Thymus (tissue), 11 donors: Measurements from ENCODE around the gene PAK3. TPM values are rescaled to one million over a fixed set of nuclear protein-coding genes. Genes with fewer than 3 reads are reported as not detected.
A peak's percentile ranks its signal among the peaks of the same experiment; 100 is the strongest.

ENCODE experiments used
- DNase-seq, 9 donors: peaks; one replicate each; pipeline ENCODE4 v3.0.0-alpha.2; 2013; ENCODE audit warnings: low spot score in 9 of 9, low read depth in 6 of 9, missing footprints in 1 of 9
- H3K27ac ChIP-seq, 2 donors: one replicate each; pipeline ENCODE4 v1.5.1; 2013; ENCODE audit warnings: control low read depth in 1 of 2, low read depth in 1 of 2, low read length in 1 of 2, mild to moderate bottlenecking in 1 of 2, moderate library complexity in 1 of 2
- H3K27me3 ChIP-seq, 2 donors: one replicate each; pipeline ENCODE4 v1.5.1; 2013; ENCODE audit warnings: low read length in 1 of 2; ENCODE audit not compliant: control insufficient read depth in 2 of 2, insufficient read depth in 1 of 2
- H3K36me3 ChIP-seq, 2 donors: one replicate each; pipeline ENCODE4 v1.5.1; 2013; ENCODE audit warnings: low read length in 1 of 2, mild to moderate bottlenecking in 1 of 2, moderate library complexity in 1 of 2; ENCODE audit not compliant: control insufficient read depth in 2 of 2, insufficient read depth in 2 of 2
- H3K4me1 ChIP-seq, 2 donors: one replicate each; pipeline ENCODE4 v1.5.1; 2013; ENCODE audit warnings: low read length in 2 of 2; ENCODE audit not compliant: control insufficient read depth in 2 of 2, insufficient read depth in 2 of 2
- H3K4me3 ChIP-seq, 2 donors: one replicate each; pipeline ENCODE4 v1.5.1; 2013; ENCODE audit warnings: low read length in 2 of 2, control low read depth in 1 of 2, mild to moderate bottlenecking in 1 of 2
- H3K9me3 ChIP-seq, 2 donors: one replicate each; pipeline ENCODE4 v1.5.1; 2013; ENCODE audit warnings: low read length in 1 of 2, mild to moderate bottlenecking in 1 of 2; ENCODE audit not compliant: control insufficient read depth in 2 of 2, insufficient read depth in 1 of 2
- WGBS: extraction: QIAGEN DNeasy Blood & Tissue Kit; methylation state at CpG from one replicate; pipeline ENCODE4 v1.1.7; 2013; 5-methylcytosine and 5-hydroxymethylcytosine counted together
- polyA plus RNA-seq: library from polyadenylated mRNA; stranded (reverse); fragments of 200-250 nt; gene quantifications from one replicate; pipeline ENCODE4 v1.2.3, GENCODE V29; 2013
- total RNA-seq: library from RNA; stranded (reverse); fragments of 120-200 nt; gene quantifications from one replicate; pipeline ENCODE4 v1.2.4, GENCODE V29; 2013
- donor health status: healthy.

Gene PAK3
- total and polyA plus RNA-seq, 2 donors: 1.0 to 1.4 TPM

DNA sequence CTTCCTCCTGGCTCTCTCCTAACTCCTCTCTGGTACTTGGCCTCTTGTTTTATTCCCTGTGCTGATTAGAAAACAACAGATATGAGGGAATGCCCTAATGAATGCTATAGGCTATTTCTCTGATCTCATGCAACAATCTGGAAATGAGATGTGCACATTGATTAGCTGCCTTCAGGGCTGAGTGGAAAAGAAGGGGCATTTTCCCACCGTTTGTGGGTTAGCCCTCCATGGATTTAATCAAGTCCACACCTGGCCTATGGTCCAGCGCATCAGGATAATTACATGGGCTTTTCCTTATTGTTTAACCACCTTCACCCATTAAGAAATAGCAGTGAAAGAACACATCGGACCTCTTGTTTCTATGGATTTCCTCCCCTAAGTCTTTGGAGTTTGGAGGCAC is 104.3 kb downstream of the PAK3 start:
- Histone ChIP-seq H3K27me3 (no peaks in the 10 kb centered on the region), H3K36me3 (no peaks in the 10 kb centered on the region), H3K27ac (no peak overlapping the region), H3K4me1 (no peaks in the 10 kb centered on the region), H3K4me3 (no peak overlapping the region), H3K9me3 (no peaks in the 10 kb centered on the region)
- no peak for DNase-seq
- 92% methylated on average over 3 of the region's 3 CpGs for WGBS

DNA sequence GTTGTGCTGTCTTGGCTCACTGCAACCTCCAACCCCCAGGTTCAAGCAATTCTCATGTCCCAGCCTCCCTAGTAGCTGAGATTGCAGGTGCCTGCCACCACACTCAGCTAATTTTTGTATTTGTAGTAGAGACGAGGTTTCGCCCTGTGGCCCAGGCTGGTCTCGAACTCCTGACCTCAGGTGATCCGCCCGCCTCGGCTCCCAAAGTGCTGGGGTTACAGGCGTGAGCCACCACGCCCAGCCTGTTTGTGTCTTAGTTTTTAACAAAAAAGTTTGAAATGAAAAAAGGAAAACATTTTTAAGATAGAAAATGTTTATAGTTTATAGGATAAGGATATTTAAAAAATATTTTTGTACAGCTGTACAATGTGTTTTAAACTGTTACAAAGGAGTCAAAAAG is 111.9 kb downstream of the PAK3 start:
- WGBS: 98% methylated on average over 8 of the region's 8 CpGs
- Histone ChIP-seq H3K27ac (no peak overlapping the region), H3K36me3 (no peaks in the 10 kb centered on the region), H3K4me3 (no peak overlapping the region), H3K4me1 (no peaks in the 10 kb centered on the region), H3K9me3 (no peaks in the 10 kb centered on the region), H3K27me3 (no peaks in the 10 kb centered on the region)
- DNase-seq: no peak

DNA sequence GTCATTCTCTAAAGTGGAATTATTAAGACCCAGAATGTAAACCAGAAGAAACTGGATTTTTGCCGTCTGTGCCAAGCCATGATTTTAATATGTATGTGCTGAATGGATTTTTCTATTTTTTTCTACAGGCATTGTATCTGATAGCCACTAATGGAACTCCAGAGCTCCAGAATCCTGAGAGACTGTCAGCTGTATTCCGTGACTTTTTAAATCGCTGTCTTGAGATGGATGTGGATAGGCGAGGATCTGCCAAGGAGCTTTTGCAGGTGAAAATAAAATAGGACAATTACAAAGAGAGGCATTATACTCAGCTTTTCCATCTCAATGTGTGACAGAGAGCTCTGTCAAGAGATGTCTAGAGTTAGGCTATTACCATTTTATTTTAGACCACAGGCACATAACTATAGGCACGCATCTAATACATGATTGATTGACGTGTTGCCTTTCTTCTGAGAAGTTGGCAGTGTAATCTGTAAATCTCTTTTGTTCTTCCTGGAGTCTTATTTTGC is 120.4 kb downstream of the PAK3 start:
- WGBS: 98% methylated on average over 6 of the region's 6 CpGs
- no peaks in the 10 kb centered on the region for H3K36me3 ChIP-seq
- no peaks in the 10 kb centered on the region for H3K4me1 ChIP-seq
- no peak for DNase-seq
- H3K9me3 ChIP-seq: no peaks in the 10 kb centered on the region
- no peaks in the 10 kb centered on the region for H3K27me3 ChIP-seq
- H3K27ac ChIP-seq: no peak overlapping the region
- H3K4me3 ChIP-seq: no peak overlapping the region

DNA sequence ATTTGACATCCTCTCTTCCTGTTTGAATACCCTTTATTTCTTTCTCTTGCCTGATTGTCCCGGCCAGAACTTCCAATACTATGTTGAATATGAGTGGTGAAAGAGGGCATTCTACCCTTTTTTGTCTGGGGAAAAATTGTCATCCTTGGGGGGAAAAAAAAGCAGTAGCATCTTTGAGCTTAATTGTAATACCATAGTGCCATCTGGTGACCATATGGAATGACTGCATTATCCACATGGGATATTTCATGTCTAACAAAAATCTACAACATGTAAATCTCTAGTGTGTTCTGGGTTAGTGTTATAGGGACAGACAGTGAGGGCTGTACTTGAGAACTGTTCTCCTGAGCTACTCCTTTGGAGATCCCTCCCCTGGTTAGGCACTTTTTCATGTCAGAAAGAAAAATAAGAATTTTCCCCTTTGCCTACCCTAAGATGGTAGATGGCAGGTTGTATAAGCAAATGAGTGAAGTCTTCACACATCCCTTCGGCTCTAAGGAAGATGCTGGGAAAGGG is 148.3 kb downstream of the PAK3 start:
- no peak overlapping the region for H3K27ac ChIP-seq
- H3K9me3 ChIP-seq: no peaks in the 10 kb centered on the region
- no peaks in the 10 kb centered on the region for H3K27me3 ChIP-seq
- no peak overlapping the region for H3K4me3 ChIP-seq
- peak in 2 of 9 donors; percentile 1 to 2 for DNase-seq
- 60% methylated on average over 2 of the region's 2 CpGs for WGBS
- no peaks in the 10 kb centered on the region for H3K36me3 ChIP-seq
- H3K4me1 ChIP-seq: no peaks in the 10 kb centered on the region

DNA sequence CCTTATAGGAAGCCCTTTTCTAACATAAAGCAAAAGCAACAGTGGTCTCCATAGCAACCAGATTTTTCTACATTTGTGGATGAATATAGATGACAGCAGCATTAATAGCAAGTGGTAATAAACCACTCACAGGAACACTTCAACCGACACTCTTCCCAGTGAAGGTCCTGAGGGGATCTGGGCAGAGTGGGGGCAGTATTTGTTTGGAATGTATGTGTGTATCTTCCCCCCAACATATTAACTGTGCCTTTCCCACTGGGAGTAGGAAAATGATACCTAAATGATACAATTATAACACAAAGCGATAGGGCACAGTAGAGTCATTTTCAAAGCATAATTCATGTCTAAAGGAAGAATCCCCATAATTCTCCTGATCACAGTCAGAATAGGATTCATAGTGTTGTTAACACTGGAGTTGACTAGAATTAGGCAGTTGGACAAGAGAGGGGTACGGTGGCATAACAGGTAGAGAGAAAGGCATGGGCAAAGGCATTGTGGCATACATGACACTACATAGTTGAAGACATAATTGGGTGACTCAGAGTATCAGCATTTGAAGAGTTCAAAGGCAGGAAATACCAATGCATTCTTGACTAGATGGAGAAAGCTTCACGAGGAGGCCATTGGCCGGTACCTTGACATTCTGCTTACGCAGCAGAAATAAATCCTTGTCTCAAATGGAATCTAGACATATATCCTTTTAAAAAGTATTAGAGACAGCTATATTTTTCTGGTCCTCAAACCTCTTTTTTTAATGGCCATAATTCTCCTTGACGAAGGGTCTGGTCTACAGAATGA is 159.1 kb downstream of the PAK3 start:
- no peak for DNase-seq
- WGBS: 96% methylated on average over 7 of the region's 7 CpGs
- Histone ChIP-seq H3K9me3 (no peaks in the 10 kb centered on the region), H3K27me3 (no peaks in the 10 kb centered on the region), H3K36me3 (no peaks in the 10 kb centered on the region), H3K4me1 (no peaks in the 10 kb centered on the region), H3K4me3 (no peak overlapping the region), H3K27ac (no peak overlapping the region)

DNA sequence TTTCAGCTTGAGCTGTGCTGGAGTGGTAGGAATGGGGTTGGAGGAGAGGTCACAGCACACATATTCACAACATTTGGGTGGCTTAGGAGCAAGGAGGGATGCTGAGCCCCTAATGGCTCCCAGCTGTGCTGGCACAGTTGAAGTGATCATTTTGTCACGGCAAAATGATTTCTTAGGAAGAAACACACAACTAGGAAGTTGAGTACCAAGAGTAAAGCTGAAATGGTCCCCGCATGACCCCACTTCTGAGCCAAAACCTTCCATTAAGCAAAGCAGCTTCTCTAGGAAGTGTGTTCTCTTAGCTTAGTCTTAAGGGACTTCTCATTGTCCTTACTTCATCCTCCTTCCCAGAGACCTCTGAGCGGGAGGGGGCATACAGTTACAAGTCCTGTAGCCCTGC is 161.7 kb downstream of the PAK3 start:
- Histone ChIP-seq H3K36me3 (no peaks in the 10 kb centered on the region), H3K9me3 (no peaks in the 10 kb centered on the region), H3K4me3 (no peak overlapping the region), H3K27ac (no peak overlapping the region), H3K4me1 (no peaks in the 10 kb centered on the region), H3K27me3 (no peaks in the 10 kb centered on the region)
- DNase-seq: no peak
- 95% methylated on average over 3 of the region's 3 CpGs for WGBS

DNA sequence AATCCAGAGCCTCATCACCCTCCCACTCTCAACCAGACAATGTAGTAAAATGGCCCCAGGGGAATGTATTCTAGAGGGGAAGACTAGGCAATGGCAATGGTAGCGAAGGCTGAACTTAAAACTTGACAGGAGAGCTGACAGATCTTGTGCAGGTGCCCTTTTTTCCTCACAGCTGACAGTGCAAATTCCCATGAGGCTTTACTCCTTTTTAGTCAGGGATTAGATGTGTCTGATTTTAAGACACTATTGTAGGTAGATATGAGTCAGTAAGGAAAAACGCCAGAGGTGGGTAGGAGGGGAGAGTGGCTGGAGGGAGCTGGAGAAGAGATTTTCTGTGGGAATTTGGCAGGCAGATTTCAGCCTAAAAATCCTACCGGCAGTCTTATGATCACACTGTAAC is 163.6 kb downstream of the PAK3 start:
- Histone ChIP-seq H3K27ac (no peak overlapping the region), H3K4me3 (no peak overlapping the region), H3K36me3 (no peaks in the 10 kb centered on the region), H3K4me1 (no peaks in the 10 kb centered on the region), H3K9me3 (no peaks in the 10 kb centered on the region), H3K27me3 (no peaks in the 10 kb centered on the region)
- DNase-seq: no peak
- WGBS: 90% methylated on average over 3 of the region's 3 CpGs

DNA sequence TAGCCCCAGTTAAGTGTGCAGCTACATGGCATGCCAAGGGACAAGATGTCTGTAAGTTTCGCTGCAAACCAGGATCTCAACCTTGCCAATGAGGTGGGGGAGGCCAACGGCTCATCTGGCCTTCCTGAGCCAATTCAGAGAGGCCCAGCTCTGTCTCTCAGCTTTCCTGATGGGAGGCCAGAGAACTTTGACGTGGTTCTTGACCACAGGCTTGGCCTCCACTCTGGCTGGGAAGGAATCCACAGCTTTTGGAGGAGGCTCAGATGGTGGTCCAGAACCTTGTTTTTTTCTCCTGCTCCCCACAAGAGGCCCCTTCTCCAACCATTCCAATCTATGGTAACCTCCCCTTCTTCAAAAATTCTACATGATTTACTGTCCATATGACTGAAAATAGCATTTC is 164.5 kb downstream of the PAK3 start:
- no peak for DNase-seq
- H3K27ac ChIP-seq: no peak overlapping the region
- no peaks in the 10 kb centered on the region for H3K4me1 ChIP-seq
- no peaks in the 10 kb centered on the region for H3K27me3 ChIP-seq
- no peaks in the 10 kb centered on the region for H3K9me3 ChIP-seq
- WGBS: 83% methylated on average over 3 of the region's 3 CpGs
- no peaks in the 10 kb centered on the region for H3K36me3 ChIP-seq
- H3K4me3 ChIP-seq: no peak overlapping the region

DNA sequence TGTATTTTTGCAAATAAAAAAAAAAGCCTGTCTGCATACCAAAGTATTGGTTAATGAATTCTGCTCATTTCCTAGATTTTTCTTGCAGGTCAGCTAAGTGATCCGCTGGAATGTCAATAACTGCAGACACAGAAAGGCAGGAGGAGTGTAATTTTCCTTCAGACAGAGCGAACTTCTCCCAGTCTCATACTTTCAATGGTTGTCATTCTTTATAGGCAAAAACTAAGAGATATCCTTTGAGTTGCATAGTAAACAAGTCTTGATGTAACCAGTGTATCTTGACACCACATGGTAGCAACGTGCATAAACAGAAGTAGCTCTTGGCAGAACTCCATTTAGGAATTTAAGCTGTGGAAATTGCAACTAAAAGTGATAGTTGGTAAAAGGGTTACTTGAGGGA is 166.1 kb downstream of the PAK3 start:
- Histone ChIP-seq H3K4me1 (no peaks in the 10 kb centered on the region), H3K27me3 (no peaks in the 10 kb centered on the region), H3K36me3 (no peaks in the 10 kb centered on the region), H3K4me3 (no peak overlapping the region), H3K9me3 (no peaks in the 10 kb centered on the region), H3K27ac (no peak overlapping the region)
- no peak for DNase-seq
- 81% methylated on average over 3 of the region's 3 CpGs for WGBS
